ENCODE data around the gene CTSA. TPM values are rescaled to one million over a fixed set of nuclear protein-coding genes. Genes with fewer than 3 reads are reported as not detected.

Gene CTSA
- total and polyA plus RNA-seq, 2 of the 4 experiments (the other 2 are of a cell fraction): 19.0 to 312 TPM

- H3K9me3 ChIP-seq (ENCODE audit: control insufficient read depth, insufficient read depth, low read length): no peaks in the 10 kb centered on the region
- H4K20me1 ChIP-seq (ENCODE audit: insufficient read depth, low read length): peaks cover 5% of the 10 kb centered on the region; the same call in 1 of the 2 replicates
- no peak for TF ChIP-seq RFX5 (IDR thresholded peaks at IDR 0.05; ENCODE audit: low read depth, low read length)
- TF ChIP-seq SMC3 (IDR thresholded peaks at IDR 0.05; ENCODE audit: low read depth, low read length): no peak
- no peak for TF ChIP-seq CHD1 (IDR thresholded peaks at IDR 0.05; ENCODE audit: low read depth, low read length)
- no peak for TF ChIP-seq CTCF (conservative IDR thresholded peaks at IDR 0.05; ENCODE audit: low read depth, low read length)
- no peak for TF ChIP-seq NFE2L2 (IDR thresholded peaks at IDR 0.05; ENCODE audit: low read depth, low read length)
- TF ChIP-seq BHLHE40 (IDR thresholded peaks at IDR 0.05; ENCODE audit: low read depth, low read length): no peak
- no peak for TF ChIP-seq RAD21 (IDR thresholded peaks at IDR 0.05; ENCODE audit: low read length)
- TF ChIP-seq POLR2A (IDR thresholded peaks at IDR 0.05; ENCODE audit: low read depth, low read length): no peak
- H3K4me2 ChIP-seq (ENCODE audit: low read depth, low read length): no peak overlapping the region
- H3K23ac ChIP-seq (ENCODE audit: low read depth, low read length): no peak overlapping the region
- no peaks in the 10 kb centered on the region for H3K27me3 ChIP-seq (ENCODE audit: control insufficient read depth, insufficient read depth, low read length)
- H2BK120ac ChIP-seq (ENCODE audit: low read depth, low read length): no peak overlapping the region
- H2AK5ac ChIP-seq (ENCODE audit: low read depth, low read length): no peak overlapping the region
- H3K36me3 ChIP-seq (ENCODE audit: control insufficient read depth, insufficient read depth, low read length): peaks cover 38% of the 10 kb centered on the region
- H3K9me1 ChIP-seq (ENCODE audit: insufficient read depth, low read length): peaks cover 11% of the 10 kb centered on the region; the same call in 1 of the 2 replicates
- no peak for ATAC-seq (ENCODE audit: low read depth)
- H3K79me1 ChIP-seq (ENCODE audit: low read depth in 1 of 2, low read length in 2 of 2): peaks cover 10 to 41% of the 10 kb centered on the region in 2 experiments
- no peak overlapping the region for H3K18ac ChIP-seq (ENCODE audit: low read depth, low read length)
- in situ Hi-C loops (cut with MboI; ENCODE audit: low sequenced_read_pairs) (no loop called here), intact Hi-C loops (cut with micrococcal nuclease) (no loop called here), dilution Hi-C loops (cut with HindIII; ENCODE audit: low sequenced_read_pairs, unreplicated experiment) (no loop called here)
- H3K56ac ChIP-seq (ENCODE audit: extremely low read depth, insufficient read depth, low read length): no peak overlapping the region
- no peak overlapping the region for H2BK5ac ChIP-seq (ENCODE audit: low read depth, low read length, poor library complexity, severe bottlenecking)
- no peak overlapping the region for H3K9ac ChIP-seq (ENCODE audit: low read depth, low read length)
- no peak for DNase-seq
- no peak overlapping the region for H4K5ac ChIP-seq (ENCODE audit: low read depth, low read length)
- H3K14ac ChIP-seq (replicated peaks; ENCODE audit: low read depth, low read length): no peak overlapping the region
- H2AFZ ChIP-seq (replicated peaks; ENCODE audit: low read length, poor library complexity): no peak overlapping the region
- no TSS peak for BruUV-seq (replicated peaks)
- no peak overlapping the region for H3K4me3 ChIP-seq (ENCODE audit: insufficient read depth, low read depth, low read length)
- no CpG with 5 or more reads among the region's 8 CpGs for WGBS, 2 experiments (ENCODE audit: extremely low coverage in 2 of 2, insufficient read length in 1 of 2)
- no peak overlapping the region for H3K4ac ChIP-seq (ENCODE audit: low read depth, low read length)
- CTCF ChIA-PET: no interaction called here
- H4K8ac ChIP-seq (ENCODE audit: low read depth in 2 of 2, low read length in 2 of 2): no peak overlapping the region
- no peak overlapping the region for H3K27ac ChIP-seq (ENCODE audit: insufficient read depth, low read length)
- no peak overlapping the region for H2AK9ac ChIP-seq (replicated peaks; ENCODE audit: low read depth, low read length, poor library complexity)
- H2BK15ac ChIP-seq (ENCODE audit: low read depth, low read length): no peak overlapping the region
- H4K91ac ChIP-seq (ENCODE audit: insufficient read depth, low read depth, low read length): no peak overlapping the region
- POLR2A ChIA-PET (ENCODE audit: unreplicated experiment): no interaction called here
- no peaks in the 10 kb centered on the region for H3K4me1 ChIP-seq (ENCODE audit: control insufficient read depth, insufficient read depth, low read length)
- no peak overlapping the region for H2BK20ac ChIP-seq (ENCODE audit: low read depth, low read length)
Measured at GRCh38 chr20:45848969-45849582, 42.1 kb upstream of the CTSA start.
